Stimulated activated memory B cell treated with anti-CD40 and anti-IgM and Interleukin-4, amounts not matched to agents 10 μg/mL and 1 μg/mL and 100 μg/mL, for 72 hours (primary cell): Measurements from ENCODE around the gene DNER.

Experiments
- ATAC-seq: fragments of 150-1000 bp; cut with Tn5 transposase; 2 replicates; pipeline ENCODE4 v1.10.0; 2021
- H3K27ac Mint-ChIP-seq: one replicate; pipeline ENCODE4 v1.8.0; 2022; ENCODE audit warnings: mild to moderate bottlenecking, mixed read lengths
- H3K27me3 Mint-ChIP-seq: one replicate; pipeline ENCODE4 v1.8.0; 2022; ENCODE audit warnings: mixed read lengths
- H3K36me3 Mint-ChIP-seq: one replicate; pipeline ENCODE4 v1.8.0; 2022; ENCODE audit warnings: mixed read lengths
- H3K4me1 Mint-ChIP-seq: one replicate; pipeline ENCODE4 v1.8.0; 2022; ENCODE audit warnings: mixed read lengths
- H3K4me3 Mint-ChIP-seq: one replicate; pipeline ENCODE4 v1.8.0; 2022; ENCODE audit warnings: mild to moderate bottlenecking, moderate library complexity, mixed read lengths
- H3K9me3 Mint-ChIP-seq: one replicate; pipeline ENCODE4 v1.8.0; 2022; ENCODE audit warnings: mixed read lengths

The DNER gene

DNA sequence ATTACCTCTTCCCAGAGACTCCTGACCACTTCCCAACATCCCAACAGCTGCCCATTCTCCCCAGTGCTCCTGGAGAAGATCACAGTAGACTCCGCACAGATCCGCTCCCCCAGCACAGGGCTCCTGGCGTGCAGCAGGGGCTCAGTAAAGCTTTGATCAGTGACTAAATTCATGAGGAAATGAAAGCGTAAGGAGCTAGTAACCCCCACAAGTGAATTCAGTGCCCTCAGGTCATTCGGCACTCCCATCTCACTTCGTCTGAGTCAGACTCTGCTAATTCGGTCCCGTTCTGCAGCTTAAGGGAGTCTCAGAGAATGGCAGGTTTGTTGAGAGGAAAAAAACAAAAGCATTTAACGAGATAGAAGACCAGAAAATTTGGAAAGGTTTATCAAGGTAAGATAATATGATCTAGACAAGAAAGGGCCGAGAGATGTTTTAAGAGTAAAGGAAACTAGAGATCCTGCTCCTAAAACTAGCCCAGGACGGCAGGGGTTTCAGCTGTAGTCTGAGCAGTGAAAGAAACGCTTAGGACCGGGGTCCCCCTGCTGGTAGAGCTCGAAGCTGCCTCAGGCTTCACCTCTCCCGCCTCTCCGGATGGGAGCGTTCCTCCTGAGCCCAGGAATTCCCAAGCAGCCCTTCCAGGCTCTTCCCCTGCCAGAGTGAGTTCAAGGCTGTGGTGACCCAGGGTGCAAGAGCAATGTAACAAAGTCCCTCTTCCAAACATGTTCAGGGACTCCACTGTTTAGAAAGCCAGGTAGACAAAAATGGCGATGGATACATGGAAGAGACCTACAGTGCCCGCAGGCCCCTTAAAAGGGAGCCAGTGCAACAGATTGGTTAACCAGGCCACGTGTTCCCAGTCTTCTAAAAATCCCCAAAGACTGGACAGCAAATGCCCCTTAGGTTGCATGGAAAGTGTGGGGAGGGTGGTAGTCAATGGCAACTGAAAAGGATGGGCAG is 127.3 kb downstream of the DNER start:
- H3K27ac Mint-ChIP-seq = no peak overlapping the region
- no peaks in the 10 kb centered on the region for H3K36me3 Mint-ChIP-seq
- H3K27me3 Mint-ChIP-seq = peaks cover 33% of the 10 kb centered on the region
- ATAC-seq = no peak
- no peak overlapping the region for H3K4me3 Mint-ChIP-seq
- no peaks in the 10 kb centered on the region for H3K9me3 Mint-ChIP-seq
- peaks cover 7% of the 10 kb centered on the region for H3K4me1 Mint-ChIP-seq

- peaks cover 40% of the 10 kb centered on the region for H3K27me3 Mint-ChIP-seq
- no peaks in the 10 kb centered on the region for H3K9me3 Mint-ChIP-seq
- no peak overlapping the region for H3K4me3 Mint-ChIP-seq
- H3K36me3 Mint-ChIP-seq = no peaks in the 10 kb centered on the region
- no peak overlapping the region for H3K27ac Mint-ChIP-seq
- no peak for ATAC-seq
- H3K4me1 Mint-ChIP-seq = peaks cover 7% of the 10 kb centered on the region
Measured at GRCh38 chr2:229586012-229586411, 128.3 kb downstream of the DNER start.

- Mint-ChIP-seq H3K4me3 (no peak overlapping the region), H3K27me3 (peaks cover 62% of the 10 kb centered on the region), H3K27ac (no peak overlapping the region), H3K4me1 (peaks cover 7% of the 10 kb centered on the region), H3K9me3 (no peaks in the 10 kb centered on the region), H3K36me3 (no peaks in the 10 kb centered on the region)
- no peak for ATAC-seq
Measured at GRCh38 chr2:229582151-229582550, 132.2 kb downstream of the DNER start.

DNA sequence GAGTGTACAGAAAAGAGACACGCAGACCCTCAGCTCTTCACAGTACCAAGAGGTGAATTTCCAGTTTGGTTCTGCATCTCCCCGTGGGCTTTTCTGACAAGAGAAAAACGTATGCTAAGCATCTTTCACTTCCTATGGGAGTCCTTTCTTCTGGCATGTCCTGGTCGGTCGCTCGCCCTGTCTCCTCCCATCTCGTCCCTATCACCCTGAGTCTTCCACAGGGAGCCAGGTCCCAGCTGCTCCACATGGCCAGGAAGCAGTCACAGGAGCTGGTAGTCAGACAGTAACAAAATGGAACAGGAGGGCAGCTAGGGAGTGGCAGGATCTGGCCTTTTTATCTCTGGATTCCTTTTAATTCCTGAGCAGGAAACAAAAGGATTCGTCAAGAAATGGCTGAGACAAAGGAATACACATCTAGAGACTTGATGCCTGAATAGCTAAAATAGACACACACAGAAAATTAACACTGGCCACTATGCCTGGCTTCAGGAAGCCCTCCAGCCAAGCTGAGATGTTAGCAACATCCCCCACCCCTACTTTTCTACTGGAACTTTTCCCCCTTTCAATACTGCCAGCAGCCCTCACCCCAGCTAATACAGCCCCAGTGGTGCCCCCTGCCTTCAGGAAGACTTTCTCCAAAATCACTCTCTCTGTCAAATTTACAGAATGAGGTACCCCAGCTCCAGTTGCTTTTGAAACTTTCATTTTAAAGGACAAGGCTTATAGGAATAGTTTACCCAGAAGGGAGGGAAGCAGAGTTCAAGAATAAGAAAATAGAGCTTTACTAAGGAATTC is 136.1 kb downstream of the DNER start:
- Mint-ChIP-seq H3K27ac (no peak overlapping the region), H3K9me3 (no peaks in the 10 kb centered on the region), H3K27me3 (peaks cover 50% of the 10 kb centered on the region), H3K36me3 (no peaks in the 10 kb centered on the region), H3K4me3 (no peak overlapping the region), H3K4me1 (no peaks in the 10 kb centered on the region)
- ATAC-seq = no peak

DNA sequence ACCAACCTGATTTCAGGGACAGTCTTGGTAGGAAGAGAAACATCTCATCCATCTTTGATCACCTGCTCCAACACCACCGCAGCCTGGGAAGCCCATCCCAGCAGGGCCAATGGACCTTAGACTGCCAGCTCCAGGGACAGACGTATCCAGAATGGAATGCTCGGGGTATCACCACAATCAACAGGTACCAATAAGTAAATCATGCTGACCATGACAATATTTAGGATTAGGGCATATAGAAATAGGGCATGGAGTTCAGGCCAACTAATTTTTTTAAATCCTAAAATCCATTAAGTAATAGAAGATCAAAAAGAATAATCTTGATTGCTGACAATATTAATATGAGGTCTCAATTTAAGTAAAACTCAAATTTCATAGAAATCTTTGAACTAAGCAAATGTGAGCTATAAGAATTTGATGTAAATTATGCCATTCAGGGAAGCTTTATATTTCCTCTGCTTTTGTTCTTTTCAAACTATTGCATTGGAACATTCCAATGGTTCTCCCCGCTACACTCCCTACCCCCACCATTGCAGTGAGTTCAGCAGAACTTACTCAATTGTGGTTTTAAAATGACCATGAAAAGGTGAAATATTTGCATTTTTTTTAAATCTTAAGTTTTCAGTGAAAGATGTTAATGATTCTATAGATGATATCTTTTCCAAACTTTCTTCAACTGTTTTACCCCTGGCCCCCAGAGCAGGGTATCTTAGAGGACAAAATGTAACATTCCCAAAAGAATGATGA is 138.6 kb downstream of the DNER start:
- Mint-ChIP-seq H3K27me3 (peaks cover 39% of the 10 kb centered on the region), H3K9me3 (no peaks in the 10 kb centered on the region), H3K4me3 (no peak overlapping the region), H3K36me3 (no peaks in the 10 kb centered on the region), H3K4me1 (no peaks in the 10 kb centered on the region), H3K27ac (no peak overlapping the region)
- ATAC-seq = no peak

- Mint-ChIP-seq H3K9me3 (no peaks in the 10 kb centered on the region), H3K4me3 (no peak overlapping the region), H3K27ac (no peak overlapping the region), H3K27me3 (peaks cover 21% of the 10 kb centered on the region), H3K36me3 (no peaks in the 10 kb centered on the region), H3K4me1 (no peaks in the 10 kb centered on the region)
- no peak for ATAC-seq
Measured at GRCh38 chr2:229572507-229573271, 141.7 kb downstream of the DNER start.

- Mint-ChIP-seq H3K9me3 (no peaks in the 10 kb centered on the region), H3K4me3 (no peak overlapping the region), H3K27ac (no peak overlapping the region)
Measured at GRCh38 chr2:229571243-229571642, 143.1 kb downstream of the DNER start.

GRCh38 chr2:229566370-229566769 is 148.0 kb downstream of the DNER start:
- no peaks in the 10 kb centered on the region for H3K27me3 Mint-ChIP-seq
- H3K9me3 Mint-ChIP-seq = no peaks in the 10 kb centered on the region
- ATAC-seq = no peak
- no peaks in the 10 kb centered on the region for H3K4me1 Mint-ChIP-seq
- H3K36me3 Mint-ChIP-seq = no peaks in the 10 kb centered on the region
- no peak overlapping the region for H3K27ac Mint-ChIP-seq
- no peak overlapping the region for H3K4me3 Mint-ChIP-seq

More at GRCh38 chr2:229571243-229571642, 143.1 kb downstream of the DNER start:
- Mint-ChIP-seq H3K36me3 (no peaks in the 10 kb centered on the region), H3K27me3 (peaks cover 10% of the 10 kb centered on the region), H3K4me1 (no peaks in the 10 kb centered on the region)
- no peak for ATAC-seq

GRCh38 chr2:229564300-229564907 is 150.0 kb downstream of the DNER start:
- no peaks in the 10 kb centered on the region for H3K27me3 Mint-ChIP-seq
- no peak overlapping the region for H3K27ac Mint-ChIP-seq
- H3K36me3 Mint-ChIP-seq = no peaks in the 10 kb centered on the region
- H3K4me1 Mint-ChIP-seq = no peaks in the 10 kb centered on the region
- H3K9me3 Mint-ChIP-seq = no peaks in the 10 kb centered on the region
- no peak overlapping the region for H3K4me3 Mint-ChIP-seq
- ATAC-seq = no peak

DNA sequence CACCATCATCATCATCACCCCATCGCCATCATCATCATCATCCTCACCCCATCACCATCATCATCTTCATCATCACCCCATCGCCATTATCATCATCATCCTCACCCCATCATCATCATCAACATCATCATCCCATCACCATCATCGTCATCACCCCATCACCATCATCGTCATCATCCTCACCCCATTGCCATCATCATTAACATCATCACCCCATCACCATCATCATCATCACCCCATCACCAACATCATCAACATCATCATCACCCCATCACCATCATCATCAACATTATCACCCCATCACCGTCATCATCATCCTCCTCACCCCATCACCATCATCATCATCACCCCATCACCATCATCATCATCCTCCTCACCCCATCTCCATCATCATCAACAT is 151.0 kb downstream of the DNER start:
- Mint-ChIP-seq H3K27me3 (no peaks in the 10 kb centered on the region), H3K4me3 (no peak overlapping the region), H3K9me3 (no peaks in the 10 kb centered on the region), H3K4me1 (no peaks in the 10 kb centered on the region), H3K36me3 (no peaks in the 10 kb centered on the region), H3K27ac (no peak overlapping the region)
- ATAC-seq = no peak

DNA sequence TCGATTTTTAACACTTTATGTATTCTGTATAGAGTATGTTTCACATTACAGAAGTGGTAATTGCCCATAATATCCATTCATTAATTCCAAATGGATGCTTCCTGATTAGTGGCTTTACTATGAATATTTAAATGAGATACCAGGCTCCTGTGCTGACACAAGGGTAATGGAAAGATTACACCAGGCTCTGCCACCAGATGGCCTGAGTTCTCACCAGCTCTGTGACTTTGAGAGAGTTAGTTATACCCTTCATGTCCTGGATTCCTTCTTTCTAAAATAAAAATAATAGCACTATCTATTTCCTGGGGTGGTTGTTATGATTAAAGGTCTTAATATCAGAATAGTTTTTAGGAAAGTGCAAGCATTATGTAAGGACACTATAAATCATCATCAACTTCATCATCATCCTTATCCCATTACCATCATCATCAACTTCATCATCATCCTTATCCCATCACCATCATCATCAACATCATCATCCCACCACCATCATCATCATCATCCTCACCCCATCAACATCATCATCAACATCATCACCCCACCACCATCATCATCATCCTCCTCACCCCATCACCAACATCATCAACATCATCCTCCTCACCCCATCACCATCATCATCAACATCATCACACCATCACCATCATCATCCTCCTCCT is 151.8 kb downstream of the DNER start:
- no peak overlapping the region for H3K27ac Mint-ChIP-seq
- no peak overlapping the region for H3K4me3 Mint-ChIP-seq
- H3K4me1 Mint-ChIP-seq = no peaks in the 10 kb centered on the region
- peaks cover 4% of the 10 kb centered on the region for H3K9me3 Mint-ChIP-seq
- no peaks in the 10 kb centered on the region for H3K36me3 Mint-ChIP-seq
- H3K27me3 Mint-ChIP-seq = peaks cover 5% of the 10 kb centered on the region
- ATAC-seq = no peak

- peaks cover 11% of the 10 kb centered on the region for H3K27me3 Mint-ChIP-seq
- no peak for ATAC-seq
- H3K36me3 Mint-ChIP-seq = no peaks in the 10 kb centered on the region
- H3K27ac Mint-ChIP-seq = no peak overlapping the region
- no peaks in the 10 kb centered on the region for H3K4me1 Mint-ChIP-seq
- H3K4me3 Mint-ChIP-seq = no peak overlapping the region
- peaks cover 7% of the 10 kb centered on the region for H3K9me3 Mint-ChIP-seq
Measured at GRCh38 chr2:229559986-229560385, 154.4 kb downstream of the DNER start.

GRCh38 chr2:229553091-229553490 is 161.3 kb downstream of the DNER start:
- no peak for ATAC-seq
- Mint-ChIP-seq H3K4me3 (no peak overlapping the region), H3K27me3 (peaks cover 11% of the 10 kb centered on the region), H3K27ac (no peak overlapping the region), H3K36me3 (no peaks in the 10 kb centered on the region), H3K4me1 (no peaks in the 10 kb centered on the region), H3K9me3 (peaks cover 7% of the 10 kb centered on the region)
